Keratinocyte (primary cell): ENCODE results near the gene TWSG1. TPM values are rescaled to one million over a fixed set of nuclear protein-coding genes. Genes with fewer than 3 reads are reported as not detected.

Experiments used
- DNase-seq: peaks from one replicate; pipeline ENCODE4 v3.0.0-alpha.2; 2011; ENCODE audit warnings: low read depth, missing footprints, low spot score
- FAIRE-seq: peaks from 2 replicates; lab custom pipeline; 2011; peaks lifted over from hg19 to GRCh38; lab: Jason Lieb, UNC
- H2AFZ ChIP-seq: 2 replicates; pipeline ENCODE4 v1.6.0; 2012; ENCODE audit warnings: low read length, control low read depth, inconsistent platforms; ENCODE audit not compliant: control insufficient read depth
- H3K27ac ChIP-seq: 2 replicates; pipeline ENCODE4 v1.5.1; 2011; ENCODE audit warnings: low read length; ENCODE audit not compliant: control insufficient read depth, insufficient read depth
- H3K27me3 ChIP-seq: 3 replicates; pipeline ENCODE4 v1.6.0; 2011; ENCODE audit warnings: low read length; ENCODE audit not compliant: control insufficient read depth, insufficient read depth; ENCODE audit errors: extremely low read depth
- H3K36me3 ChIP-seq, 2 experiments: 2 replicates in 1 of 2; 3 replicates in 1 of 2; pipeline ENCODE4 v1.5.1; 2011; ENCODE audit warnings: low read length in 2 of 2, mild to moderate bottlenecking in 1 of 2; ENCODE audit not compliant: control insufficient read depth in 2 of 2, insufficient read depth in 2 of 2; ENCODE audit errors: extremely low read depth in 1 of 2
- H3K4me1 ChIP-seq: 3 replicates; pipeline ENCODE4 v1.5.1; 2011; ENCODE audit warnings: low read length; ENCODE audit not compliant: control insufficient read depth, insufficient read depth; ENCODE audit errors: extremely low read depth
- H3K4me2 ChIP-seq: 3 replicates; pipeline ENCODE4 v1.6.0; 2011; ENCODE audit warnings: low read depth, low read length; ENCODE audit not compliant: control insufficient read depth, insufficient read depth; ENCODE audit errors: extremely low read depth
- H3K4me3 ChIP-seq, 3 experiments: fragments of 200-600 bp in 1 of 3; sonication (generic) in 1 of 3; 2 replicates in 2 of 3; 3 replicates in 1 of 3; pipeline ENCODE4 v1.5.1; 2011 to 2016; ENCODE audit warnings: low read length in 3 of 3, mild to moderate bottlenecking in 3 of 3, control low read depth in 2 of 3, inconsistent platforms in 1 of 3, low read depth in 1 of 3, mixed read lengths in 1 of 3, mixed run types in 1 of 3, moderate library complexity in 1 of 3; ENCODE audit not compliant: control insufficient read depth in 2 of 3, insufficient read depth in 2 of 3; ENCODE audit errors: extremely low read depth in 1 of 3
- H3K79me2 ChIP-seq: 2 replicates; pipeline ENCODE4 v1.6.0; 2012; ENCODE audit warnings: low read length; ENCODE audit not compliant: control insufficient read depth, insufficient read depth
- H3K9ac ChIP-seq: 3 replicates; pipeline ENCODE4 v1.6.0; 2011; ENCODE audit warnings: low read length; ENCODE audit not compliant: control insufficient read depth, insufficient read depth; ENCODE audit errors: extremely low read depth
- H3K9me1 ChIP-seq: 3 replicates; pipeline ENCODE4 v1.6.0; 2011; ENCODE audit warnings: low read length; ENCODE audit not compliant: control insufficient read depth, insufficient read depth; ENCODE audit errors: extremely low read depth
- H3K9me3 ChIP-seq: 2 replicates; pipeline ENCODE4 v1.5.1; 2012; ENCODE audit warnings: low read depth, low read length; ENCODE audit not compliant: control insufficient read depth
- H4K20me1 ChIP-seq: 3 replicates; pipeline ENCODE4 v1.6.0; 2011; ENCODE audit warnings: low read length; ENCODE audit not compliant: control insufficient read depth, insufficient read depth; ENCODE audit errors: extremely low read depth
- EZH2 ChIP-seq: IDR thresholded peaks from one replicate; pipeline ENCODE4 v1.6.1; 2012; ENCODE audit warnings: inconsistent platforms, mild to moderate bottlenecking, low read length, moderate library complexity
- dilution Hi-C: fragments of 300-500 bp; cut with MboI; formaldehyde crosslinking; loops from one replicate; pipeline ENCODE4 v1.7.0; 2020; ENCODE audit warnings: low sequenced_read_pairs; ENCODE audit not compliant: extremely low pct_ligation_motif_present
- polyA plus RNA-seq, 5 experiments: library from polyadenylated mRNA; depleted of rRNA in 3 of 5; stranded (reverse) in 3 of 5; stranded (forward) in 1 of 5; unstranded in 1 of 5; fragments of >200 nt; gene quantifications; 1 replicate in 1 of 5; 2 replicates in 3 of 5; 3 replicates in 1 of 5; pipeline versions ENCODE4 v1.2.1 to v1.2.3, GENCODE V29; 2011 to 2012; ENCODE audit warnings: missing spikeins in 2 of 5, low read depth in 1 of 5, low replicate concordance in 1 of 5
- TF ChIP-seq, protein P1 (sequence below), 3 experiments: IDR thresholded peaks in 1 of 3; conservative IDR thresholded peaks in 1 of 3; optimal IDR thresholded peaks in 1 of 3; 2 replicates in 2 of 3; 3 replicates in 1 of 3; pipeline versions ENCODE3 to v1.5.1; 2011; ENCODE audit warnings: low read length in 3 of 3, mild to moderate bottlenecking in 3 of 3, moderate library complexity in 2 of 3, control low read depth in 1 of 3, inconsistent platforms in 1 of 3; ENCODE audit not compliant: insufficient read depth in 2 of 3; ENCODE audit errors: extremely low read depth in 1 of 3

Gene TWSG1
- polyA plus RNA-seq, 1 donor (not counting 4 experiments of a cell fraction or from before 2014, with no cell fraction given) = 46.9 TPM

DNA sequence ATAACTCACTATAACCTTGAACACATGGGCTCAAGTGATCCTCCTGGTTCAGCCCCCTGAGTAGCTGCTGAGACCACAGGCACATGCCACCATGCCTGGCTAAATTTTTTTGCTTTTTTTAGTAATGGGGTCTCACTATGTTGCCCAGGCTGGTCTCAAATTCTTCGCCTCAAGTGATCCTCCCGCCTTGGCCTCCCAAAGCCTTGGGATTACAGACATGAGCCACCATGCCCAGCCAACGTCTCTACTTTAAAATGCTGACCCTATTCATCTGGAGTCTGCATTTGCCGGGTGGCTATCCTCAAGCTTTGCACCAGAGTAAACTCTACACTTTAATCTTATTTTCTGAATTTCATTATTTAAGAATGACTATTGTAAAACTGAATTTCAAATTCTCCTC, 103.1 kb downstream of the TWSG1 start:
- DNase-seq = no peak
- Histone ChIP-seq H3K9me3 (no peaks in the 10 kb centered on the region), H3K9me1 (no peaks in the 10 kb centered on the region), H3K4me3 (no peak overlapping the region), H3K4me1 (no peaks in the 10 kb centered on the region), H3K36me3 (no peaks in the 10 kb centered on the region), H3K9ac (no peak overlapping the region), H4K20me1 (no peaks in the 10 kb centered on the region), H3K4me2 (no peak overlapping the region), H3K79me2 (no peaks in the 10 kb centered on the region), H3K27ac (no peak overlapping the region), H3K27me3 (no peaks in the 10 kb centered on the region), H2AFZ (no peak overlapping the region)
- FAIRE-seq = no peak
- TF ChIP-seq, protein P1, sequence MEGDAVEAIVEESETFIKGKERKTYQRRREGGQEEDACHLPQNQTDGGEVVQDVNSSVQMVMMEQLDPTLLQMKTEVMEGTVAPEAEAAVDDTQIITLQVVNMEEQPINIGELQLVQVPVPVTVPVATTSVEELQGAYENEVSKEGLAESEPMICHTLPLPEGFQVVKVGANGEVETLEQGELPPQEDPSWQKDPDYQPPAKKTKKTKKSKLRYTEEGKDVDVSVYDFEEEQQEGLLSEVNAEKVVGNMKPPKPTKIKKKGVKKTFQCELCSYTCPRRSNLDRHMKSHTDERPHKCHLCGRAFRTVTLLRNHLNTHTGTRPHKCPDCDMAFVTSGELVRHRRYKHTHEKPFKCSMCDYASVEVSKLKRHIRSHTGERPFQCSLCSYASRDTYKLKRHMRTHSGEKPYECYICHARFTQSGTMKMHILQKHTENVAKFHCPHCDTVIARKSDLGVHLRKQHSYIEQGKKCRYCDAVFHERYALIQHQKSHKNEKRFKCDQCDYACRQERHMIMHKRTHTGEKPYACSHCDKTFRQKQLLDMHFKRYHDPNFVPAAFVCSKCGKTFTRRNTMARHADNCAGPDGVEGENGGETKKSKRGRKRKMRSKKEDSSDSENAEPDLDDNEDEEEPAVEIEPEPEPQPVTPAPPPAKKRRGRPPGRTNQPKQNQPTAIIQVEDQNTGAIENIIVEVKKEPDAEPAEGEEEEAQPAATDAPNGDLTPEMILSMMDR (optimal IDR thresholded peaks at IDR 0.05 in 1 of 3, IDR thresholded peaks at IDR 0.05 in 1 of 3, conservative IDR thresholded peaks at IDR 0.05 in 1 of 3; ENCODE audit: extremely low read depth in 1 of 3, insufficient read depth in 2 of 3, low read length in 3 of 3) = no peak
- TF ChIP-seq EZH2 = no peak
- dilution Hi-C loops = no loop called here

DNA sequence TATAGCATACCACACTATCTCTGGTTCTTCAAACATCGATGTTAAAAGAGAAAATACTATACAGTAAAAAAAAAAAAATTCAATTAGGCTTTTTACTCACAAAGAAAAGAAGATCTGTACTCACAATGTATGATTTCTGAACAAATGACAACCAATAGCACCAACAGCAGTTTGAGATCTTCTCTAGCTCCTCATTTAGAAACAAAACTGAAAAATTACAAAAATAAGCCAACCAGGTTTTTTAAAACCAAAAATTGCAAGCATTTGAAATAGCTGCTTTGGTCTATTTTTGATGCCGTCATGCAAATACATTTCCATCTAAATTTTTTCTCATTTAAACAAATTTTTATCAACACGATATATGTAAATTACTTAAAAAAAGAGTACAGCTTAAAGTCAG, 106.5 kb downstream of the TWSG1 start:
- no peak overlapping the region for H3K9ac ChIP-seq
- H2AFZ ChIP-seq = no peak overlapping the region
- H3K4me2 ChIP-seq = no peak overlapping the region
- H3K9me1 ChIP-seq = no peaks in the 10 kb centered on the region
- no peaks in the 10 kb centered on the region for H3K4me1 ChIP-seq
- no peak overlapping the region for H3K4me3 ChIP-seq
- no peaks in the 10 kb centered on the region for H3K36me3 ChIP-seq
- dilution Hi-C loops = no loop called here
- no peaks in the 10 kb centered on the region for H3K9me3 ChIP-seq
- TF ChIP-seq, protein P1 (optimal IDR thresholded peaks at IDR 0.05 in 1 of 3, IDR thresholded peaks at IDR 0.05 in 1 of 3, conservative IDR thresholded peaks at IDR 0.05 in 1 of 3; ENCODE audit: extremely low read depth in 1 of 3, insufficient read depth in 2 of 3, low read length in 3 of 3) = no peak
- no peak for TF ChIP-seq EZH2
- FAIRE-seq = no peak
- H4K20me1 ChIP-seq = no peaks in the 10 kb centered on the region
- H3K27me3 ChIP-seq = no peaks in the 10 kb centered on the region
- H3K27ac ChIP-seq = no peak overlapping the region
- DNase-seq = no peak
- H3K79me2 ChIP-seq = no peaks in the 10 kb centered on the region
